HepG2 (cell line): ENCODE data around the gene ITIH1. TPM values are rescaled to one million over a fixed set of nuclear protein-coding genes. Genes with fewer than 3 reads are reported as not detected.

ENCODE experiments used
- CHD4 ChIP-seq: fragments of 200-600 bp; sonication (generic); IDR thresholded peaks from 2 replicates; pipeline ENCODE4 v1.7.0; 2017; ENCODE audit warnings: mild to moderate bottlenecking, low read length, borderline replicate concordance
- HMGA1 ChIP-seq: sonication (generic); formaldehyde crosslinking; conservative IDR thresholded peaks from 2 replicates; pipeline ENCODE4 v1.4.0; 2020; ENCODE audit warnings: missing genetic modification reagents
- HNF1B ChIP-seq: sonication (generic); formaldehyde crosslinking; IDR thresholded peaks from 2 replicates; pipeline ENCODE4 v1.5.1; 2020; ENCODE audit warnings: mild to moderate bottlenecking, moderate library complexity, missing genetic modification reagents
- KDM3A ChIP-seq: IDR thresholded peaks from 2 replicates; pipeline ENCODE4 v1.6.1; 2018; ENCODE audit warnings: low read depth, missing compliant biosample characterization
- PAXIP1 ChIP-seq: sonication (generic); formaldehyde crosslinking; conservative IDR thresholded peaks from 2 replicates; pipeline ENCODE4 v1.4.0; 2020; ENCODE audit warnings: mild to moderate bottlenecking, missing genetic modification reagents, moderate library complexity
- PPARG ChIP-seq: conservative IDR thresholded peaks from 2 replicates; pipeline ENCODE4 v1.6.1; 2016; ENCODE audit warnings: missing biosample characterization, missing genetic modification reagents
- RORA ChIP-seq: sonication (generic); formaldehyde crosslinking; IDR thresholded peaks from 2 replicates; pipeline ENCODE4 v1.5.0; 2020; ENCODE audit warnings: mild to moderate bottlenecking, missing genetic modification reagents, moderate library complexity
- SNAPC5 ChIP-seq: sonication (generic); formaldehyde crosslinking; IDR thresholded peaks from 2 replicates; pipeline ENCODE4 v1.8.1; 2023; ENCODE audit warnings: mild to moderate bottlenecking, missing genetic modification reagents, borderline replicate concordance
- SNRNP70 ChIP-seq: fragments of 200-400 bp; formaldehyde crosslinking; IDR thresholded peaks from 2 replicates; pipeline ENCODE4 v1.6.1; 2017; ENCODE audit warnings: mild to moderate bottlenecking, low read depth, low read length, moderate library complexity
- SOX6 ChIP-seq, 2 experiments: fragments of 450-650 bp in 1 of 2; sonication (generic) in 1 of 2; formaldehyde crosslinking in 1 of 2; IDR thresholded peaks; 2 replicates each; pipeline versions ENCODE4 v1.4.0 to v1.6.1; 2017 to 2020; ENCODE audit warnings: antibody characterized with exemption in 1 of 2, mild to moderate bottlenecking in 1 of 2, missing genetic modification reagents in 1 of 2
- YY1 ChIP-seq: IDR thresholded peaks from 2 replicates; pipeline ENCODE4 v1.6.1; 2011; ENCODE audit warnings: low read length, low read depth, moderate library complexity, mild to moderate bottlenecking; ENCODE audit not compliant: insufficient read depth, insufficient replicate concordance
- ZFP90 ChIP-seq: sonication (generic); formaldehyde crosslinking; IDR thresholded peaks from 2 replicates; pipeline ENCODE4 v1.8.0; 2022; ENCODE audit warnings: missing genetic modification reagents, mild to moderate bottlenecking, inconsistent platforms, borderline replicate concordance
- ZNF451 ChIP-seq: sonication (generic); formaldehyde crosslinking; IDR thresholded peaks from 2 replicates; pipeline ENCODE4 v1.5.0; 2020; ENCODE audit warnings: mild to moderate bottlenecking, missing genetic modification reagents
- ZNF644 ChIP-seq: IDR thresholded peaks from 2 replicates; pipeline ENCODE4 v1.6.1; 2016; ENCODE audit warnings: low read depth
- ZNF768 ChIP-seq: sonication (generic); formaldehyde crosslinking; IDR thresholded peaks from 2 replicates; pipeline ENCODE4 v1.4.0; 2020; ENCODE audit warnings: missing genetic modification reagents
- polyA plus RNA-seq, 8 experiments: library from polyadenylated mRNA; depleted of rRNA in 3 of 8; stranded (reverse) in 7 of 8; unstranded in 1 of 8; fragments of >200 nt; fragmentation: Illumina TruSeq in 4 of 8; extraction: Trizol in 4 of 8; gene quantifications; 2 replicates each; pipeline versions ENCODE4 v1.2.1 to v1.2.3, GENCODE V29; 2011 to 2016; ENCODE audit warnings: low read depth in 4 of 8, missing spikeins in 1 of 8, mixed read lengths in 1 of 8; ENCODE audit not compliant: insufficient read depth in 1 of 8
- total RNA-seq, 5 experiments: library from RNA; depleted of rRNA; stranded (reverse); fragments of >200 nt; fragmentation: Illumina TruSeq; extraction: Trizol; gene quantifications; 2 replicates each; pipeline ENCODE4 v1.2.3, GENCODE V29; 2016; ENCODE audit warnings: low read depth in 1 of 5
- TF ChIP-seq, protein P1 (sequence below): sonication (generic); formaldehyde crosslinking; IDR thresholded peaks from 2 replicates; pipeline ENCODE4 v1.9.0; 2021; ENCODE audit warnings: mild to moderate bottlenecking, missing genetic modification reagents
- TF ChIP-seq, protein P2 (sequence below): sonication (generic); formaldehyde crosslinking; IDR thresholded peaks from 2 replicates; pipeline ENCODE4 v1.8.1; 2023; ENCODE audit warnings: mild to moderate bottlenecking, missing genetic modification reagents

Gene ITIH1
- total and polyA plus RNA-seq, 2 of the 13 experiments (the other 11 are each of a cell fraction or from before 2014, with no cell fraction given): 12.3 to 19.6 TPM

DNA sequence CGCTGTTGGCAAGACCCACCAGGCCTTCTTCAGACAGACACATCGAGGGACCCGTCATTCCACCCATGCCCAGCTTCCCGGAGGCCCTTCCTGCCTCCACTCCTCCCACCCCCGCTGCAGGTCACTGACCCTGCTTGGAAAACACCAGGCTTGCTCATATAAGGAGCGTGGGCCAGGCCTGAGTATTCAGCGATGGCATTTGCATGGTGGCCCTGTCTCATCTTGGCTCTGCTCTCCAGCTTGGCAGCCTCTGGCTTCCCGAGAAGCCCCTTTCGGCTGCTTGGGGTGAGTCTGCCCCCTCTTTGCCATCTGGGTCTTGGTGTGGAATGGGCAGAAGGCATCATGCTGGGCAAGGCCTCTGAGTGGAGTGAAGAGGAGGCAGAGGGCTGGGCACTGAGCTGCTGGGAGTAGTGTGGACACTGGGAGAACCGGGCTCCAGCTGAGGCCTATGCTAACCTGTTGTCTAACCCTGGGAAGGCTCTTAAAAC, 17.3 kb downstream of the ITIH1 start, which contains the start of gene ITIH3 (continued):
- TF ChIP-seq RORA (no peak), SOX6 (IDR thresholded peaks at IDR 0.05) (no peak), SOX6 (CRISPR knock-in tag; IDR thresholded peaks at IDR 0.05) (no peak; the same call in 1 of the 2 replicates), SNRNP70 (no peak), ZNF644 (CRISPR knock-in tag) (0 out of 2 replicates have a peak, but pooled peaks have one; percentile 47), HMGA1 (CRISPR knock-in tag) (no peak), ZNF451 (CRISPR knock-in tag) (no peak), HNF1B (CRISPR knock-in tag) (no peak), SNAPC5 (CRISPR knock-in tag) (0 out of 2 replicates have a peak, but pooled peaks have one; percentile 35), ZNF768 (peak; percentile 46), PAXIP1 (CRISPR knock-in tag) (peak; percentile 27; the same call in 1 of the 2 replicates), YY1 (peak; percentile 35), PPARG (CRISPR knock-in tag) (peak; percentile 59; the same call in 1 of the 2 replicates), ZFP90 (CRISPR knock-in tag) (no peak), KDM3A (CRISPR knock-in tag) (0 out of 2 replicates have a peak, but pooled peaks have one; percentile 46), CHD4 (peak; percentile 32; the same call in 1 of the 2 replicates)
- TF ChIP-seq, protein P1, sequence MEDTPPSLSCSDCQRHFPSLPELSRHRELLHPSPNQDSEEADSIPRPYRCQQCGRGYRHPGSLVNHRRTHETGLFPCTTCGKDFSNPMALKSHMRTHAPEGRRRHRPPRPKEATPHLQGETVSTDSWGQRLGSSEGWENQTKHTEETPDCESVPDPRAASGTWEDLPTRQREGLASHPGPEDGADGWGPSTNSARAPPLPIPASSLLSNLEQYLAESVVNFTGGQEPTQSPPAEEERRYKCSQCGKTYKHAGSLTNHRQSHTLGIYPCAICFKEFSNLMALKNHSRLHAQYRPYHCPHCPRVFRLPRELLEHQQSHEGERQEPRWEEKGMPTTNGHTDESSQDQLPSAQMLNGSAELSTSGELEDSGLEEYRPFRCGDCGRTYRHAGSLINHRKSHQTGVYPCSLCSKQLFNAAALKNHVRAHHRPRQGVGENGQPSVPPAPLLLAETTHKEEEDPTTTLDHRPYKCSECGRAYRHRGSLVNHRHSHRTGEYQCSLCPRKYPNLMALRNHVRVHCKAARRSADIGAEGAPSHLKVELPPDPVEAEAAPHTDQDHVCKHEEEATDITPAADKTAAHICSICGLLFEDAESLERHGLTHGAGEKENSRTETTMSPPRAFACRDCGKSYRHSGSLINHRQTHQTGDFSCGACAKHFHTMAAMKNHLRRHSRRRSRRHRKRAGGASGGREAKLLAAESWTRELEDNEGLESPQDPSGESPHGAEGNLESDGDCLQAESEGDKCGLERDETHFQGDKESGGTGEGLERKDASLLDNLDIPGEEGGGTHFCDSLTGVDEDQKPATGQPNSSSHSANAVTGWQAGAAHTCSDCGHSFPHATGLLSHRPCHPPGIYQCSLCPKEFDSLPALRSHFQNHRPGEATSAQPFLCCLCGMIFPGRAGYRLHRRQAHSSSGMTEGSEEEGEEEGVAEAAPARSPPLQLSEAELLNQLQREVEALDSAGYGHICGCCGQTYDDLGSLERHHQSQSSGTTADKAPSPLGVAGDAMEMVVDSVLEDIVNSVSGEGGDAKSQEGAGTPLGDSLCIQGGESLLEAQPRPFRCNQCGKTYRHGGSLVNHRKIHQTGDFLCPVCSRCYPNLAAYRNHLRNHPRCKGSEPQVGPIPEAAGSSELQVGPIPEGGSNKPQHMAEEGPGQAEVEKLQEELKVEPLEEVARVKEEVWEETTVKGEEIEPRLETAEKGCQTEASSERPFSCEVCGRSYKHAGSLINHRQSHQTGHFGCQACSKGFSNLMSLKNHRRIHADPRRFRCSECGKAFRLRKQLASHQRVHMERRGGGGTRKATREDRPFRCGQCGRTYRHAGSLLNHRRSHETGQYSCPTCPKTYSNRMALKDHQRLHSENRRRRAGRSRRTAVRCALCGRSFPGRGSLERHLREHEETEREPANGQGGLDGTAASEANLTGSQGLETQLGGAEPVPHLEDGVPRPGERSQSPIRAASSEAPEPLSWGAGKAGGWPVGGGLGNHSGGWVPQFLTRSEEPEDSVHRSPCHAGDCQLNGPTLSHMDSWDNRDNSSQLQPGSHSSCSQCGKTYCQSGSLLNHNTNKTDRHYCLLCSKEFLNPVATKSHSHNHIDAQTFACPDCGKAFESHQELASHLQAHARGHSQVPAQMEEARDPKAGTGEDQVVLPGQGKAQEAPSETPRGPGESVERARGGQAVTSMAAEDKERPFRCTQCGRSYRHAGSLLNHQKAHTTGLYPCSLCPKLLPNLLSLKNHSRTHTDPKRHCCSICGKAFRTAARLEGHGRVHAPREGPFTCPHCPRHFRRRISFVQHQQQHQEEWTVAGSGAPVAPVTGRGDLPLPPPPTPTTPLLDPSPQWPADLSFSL (CRISPR knock-in tag): no peak
- TF ChIP-seq, protein P2, sequence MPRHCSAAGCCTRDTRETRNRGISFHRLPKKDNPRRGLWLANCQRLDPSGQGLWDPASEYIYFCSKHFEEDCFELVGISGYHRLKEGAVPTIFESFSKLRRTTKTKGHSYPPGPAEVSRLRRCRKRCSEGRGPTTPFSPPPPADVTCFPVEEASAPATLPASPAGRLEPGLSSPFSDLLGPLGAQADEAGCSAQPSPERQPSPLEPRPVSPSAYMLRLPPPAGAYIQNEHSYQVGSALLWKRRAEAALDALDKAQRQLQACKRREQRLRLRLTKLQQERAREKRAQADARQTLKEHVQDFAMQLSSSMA: no peak
